HG02763 (cell line): ENCODE results near the gene BLID.

Experiments used
- ATAC-seq: cut with Tn5 transposase; IDR thresholded peaks from one replicate; pipeline ENCODE4 v1.9.1; 2021; ENCODE audit warnings: mild to moderate bottlenecking, moderate library complexity; ENCODE audit not compliant: unreplicated experiment

The BLID gene

DNA sequence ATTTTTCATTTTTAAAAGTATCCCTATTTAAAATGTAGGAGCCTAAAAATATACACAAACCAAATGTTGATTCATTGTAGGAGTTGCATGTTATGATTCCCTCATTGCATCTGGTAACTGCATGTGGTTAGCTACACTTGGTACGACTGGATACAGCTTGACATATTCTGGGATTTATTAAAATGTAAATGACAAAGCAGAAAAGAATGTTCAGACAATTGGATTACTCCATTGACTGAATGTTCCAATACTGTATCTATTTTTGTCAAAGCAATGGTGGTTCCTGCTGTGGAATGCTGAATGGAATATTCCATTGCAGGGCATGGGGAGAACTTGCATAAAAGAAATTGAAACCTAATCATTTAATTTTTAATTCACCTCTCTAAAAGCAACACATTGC, 30.8 kb downstream of the BLID start:
- ATAC-seq, result no peak

GRCh38 chr11:122082205-122082604, 33.8 kb downstream of the BLID start:
- no peak for ATAC-seq

- ATAC-seq, result no peak
Observed at GRCh38 chr11:122081073-122081472, 34.9 kb downstream of the BLID start.

DNA sequence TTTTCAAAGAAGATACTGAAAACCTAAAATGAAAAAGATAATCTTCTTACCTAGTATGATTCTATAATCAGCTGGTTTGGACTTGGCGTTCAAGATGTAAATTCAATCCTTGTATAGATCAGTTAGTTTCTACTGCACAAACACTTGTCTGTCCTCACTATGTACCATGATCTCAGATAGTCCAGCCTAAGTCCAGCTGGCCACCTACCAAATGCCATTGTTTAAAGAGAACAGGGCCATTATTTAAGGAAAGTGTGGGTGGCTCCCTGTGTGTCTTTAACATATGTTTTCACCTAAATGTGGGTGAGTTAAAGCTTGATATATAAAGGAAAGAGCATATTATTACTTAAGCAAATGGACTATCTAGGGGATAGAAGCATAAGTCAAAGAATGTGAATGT, 38.6 kb downstream of the BLID start:
- no peak for ATAC-seq

DNA sequence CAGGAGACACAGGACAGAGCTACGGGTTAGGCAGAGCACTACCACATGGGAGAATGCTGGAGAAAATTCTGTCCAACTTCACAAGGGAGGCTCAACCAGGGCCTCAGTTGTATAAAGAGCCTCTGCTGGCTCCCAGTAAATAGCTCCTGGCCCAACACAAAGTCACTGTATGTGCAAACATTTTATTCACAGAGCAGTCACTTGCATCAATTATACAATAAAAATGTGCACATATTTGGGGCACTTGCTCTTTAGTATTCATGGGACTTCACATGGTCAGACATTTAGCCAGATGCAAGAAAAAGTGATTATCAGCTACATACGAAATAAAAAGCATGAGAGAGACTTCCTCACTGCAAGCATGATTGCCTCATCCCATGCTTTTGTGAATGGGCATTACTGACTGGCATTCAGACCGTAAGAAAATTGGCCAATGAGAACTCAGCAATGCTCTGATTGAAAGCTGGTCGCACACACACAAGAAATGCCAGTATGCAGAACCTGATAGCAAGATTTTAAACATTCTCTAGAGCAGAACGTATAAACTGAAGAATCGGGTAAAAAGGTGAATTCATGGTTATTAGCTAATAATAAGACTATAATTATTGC, 39.4 kb downstream of the BLID start:
- ATAC-seq, result no peak

DNA sequence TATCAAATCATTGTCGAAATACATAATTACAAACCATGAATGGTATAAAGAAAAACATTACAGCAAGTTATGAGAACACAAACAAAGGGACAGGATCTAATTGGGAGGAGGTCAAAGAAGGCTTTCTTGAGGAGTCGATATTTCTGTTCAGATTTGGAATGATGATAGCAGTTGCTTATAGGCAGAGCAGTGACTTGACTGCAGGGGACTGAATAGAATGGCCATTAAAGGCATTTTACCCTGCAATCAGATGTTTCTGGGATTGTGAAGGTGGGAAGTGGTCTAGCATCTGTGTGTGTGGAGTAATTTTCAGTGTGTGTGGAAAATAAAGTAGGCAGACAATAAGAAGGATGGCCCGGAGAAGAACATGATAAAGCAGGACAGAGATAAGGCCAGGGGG, 41.0 kb downstream of the BLID start:
- ATAC-seq, result no peak

DNA sequence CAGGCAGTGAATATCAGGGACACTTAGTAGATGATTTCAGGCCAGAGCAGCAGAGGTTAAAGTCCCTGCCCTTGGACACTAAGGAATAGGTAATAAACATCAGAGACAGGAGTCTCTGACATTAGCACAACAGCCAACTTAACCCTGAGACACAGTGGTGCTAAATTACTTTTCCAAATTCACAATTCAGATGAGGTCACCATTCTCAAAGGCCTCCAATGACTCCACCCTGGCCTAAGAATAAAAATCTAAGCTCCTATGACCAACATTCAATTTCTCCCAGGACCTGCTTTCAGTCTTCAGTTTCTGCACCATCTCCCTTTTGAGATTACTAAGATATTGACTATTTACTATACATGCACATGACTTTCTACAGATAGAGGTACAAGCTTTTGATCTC, 42.0 kb downstream of the BLID start:
- no peak for ATAC-seq

DNA sequence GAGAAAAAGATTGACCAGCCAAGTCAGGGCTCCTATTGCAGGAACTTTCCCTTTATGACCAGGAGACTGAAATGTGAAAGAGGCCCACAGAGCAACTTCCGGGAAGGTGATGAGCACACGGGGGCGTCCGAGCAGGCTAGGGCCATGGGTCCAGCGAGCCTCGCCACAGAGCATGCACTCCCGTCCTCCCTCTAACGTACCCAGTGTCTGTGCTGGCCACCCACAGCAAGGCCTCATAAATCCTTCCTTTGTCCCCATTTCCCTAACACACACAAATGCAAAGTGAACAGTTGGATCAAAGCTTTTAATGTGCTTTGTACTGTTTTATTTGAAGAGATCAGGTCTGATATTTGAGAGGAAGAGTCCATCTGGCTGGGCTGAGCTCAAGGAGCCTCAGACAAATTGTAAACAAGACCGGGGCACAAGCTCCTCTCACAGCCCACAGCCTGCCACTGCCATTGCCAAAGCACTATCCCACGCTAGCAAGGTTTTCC, 44.3 kb downstream of the BLID start:
- no peak for ATAC-seq

DNA sequence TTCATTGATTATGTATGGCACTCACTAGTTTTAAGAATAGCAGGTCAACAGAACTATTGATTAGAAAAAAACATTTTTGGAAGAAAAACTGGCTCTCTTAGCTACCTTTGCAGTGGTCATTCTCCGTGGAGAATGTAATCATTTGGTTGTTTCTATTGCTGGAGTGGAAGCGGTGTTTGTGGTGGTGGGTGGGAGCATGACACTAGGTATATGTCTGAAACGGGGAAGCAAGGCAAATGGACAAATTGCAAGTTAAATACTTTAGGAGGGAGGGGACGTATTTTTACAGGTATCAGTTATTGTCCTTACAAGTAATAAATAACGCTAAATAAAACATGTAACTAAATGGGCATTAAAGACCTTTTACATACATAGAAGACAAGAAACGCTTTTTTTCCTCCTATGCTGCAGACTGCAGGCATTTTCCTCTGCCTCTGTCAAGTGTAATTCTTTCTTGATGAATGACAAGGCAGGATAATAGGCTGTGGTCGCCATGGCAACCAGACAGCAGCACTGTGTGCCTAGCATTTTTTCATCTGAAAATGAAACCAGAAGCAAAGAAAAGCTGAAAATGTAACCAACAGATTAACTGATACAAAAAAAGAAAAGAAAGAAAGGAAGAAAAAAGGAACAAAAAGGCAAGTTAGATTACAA, 46.2 kb downstream of the BLID start:
- no peak for ATAC-seq

- ATAC-seq, result no peak
Observed at GRCh38 chr11:122068837-122069236, 47.2 kb downstream of the BLID start.

DNA sequence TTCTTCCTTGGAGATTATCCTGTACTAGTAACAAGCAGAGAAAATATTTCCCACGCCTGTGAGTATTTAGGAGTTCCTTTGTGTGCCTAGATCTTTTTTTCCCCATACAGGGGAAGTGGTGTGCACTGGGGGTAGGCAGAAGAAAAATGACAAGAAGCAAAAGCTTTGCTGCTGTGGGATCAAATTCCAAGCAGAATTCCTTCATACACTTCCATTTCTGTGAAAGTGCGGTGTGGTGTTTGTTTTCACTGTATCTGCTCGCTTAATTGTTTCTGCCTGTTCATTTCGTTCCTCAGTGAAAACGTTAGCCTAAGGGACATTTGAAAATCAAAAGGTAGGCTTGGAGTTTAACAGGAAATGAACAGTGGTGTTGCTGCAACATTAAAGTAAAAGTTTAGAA, 47.9 kb downstream of the BLID start:
- ATAC-seq, result no peak
